H7 (cell line): ENCODE measurements around the gene FADS2. TPM values are rescaled to one million over a fixed set of nuclear protein-coding genes. Genes with fewer than 3 reads are reported as not detected.
A peak's percentile ranks its signal among the peaks of the same experiment; 100 is the strongest.

Experiments used
- DNase-seq: peaks from one replicate; pipeline ENCODE4 v3.0.0; 2012
- H3K27me3 ChIP-seq: 2 replicates; pipeline ENCODE4 v1.6.0; 2011; ENCODE audit warnings: mild to moderate bottlenecking, low read length; ENCODE audit not compliant: control insufficient read depth, insufficient read depth
- H3K36me3 ChIP-seq: replicated peaks from 2 replicates; pipeline ENCODE4 v1.5.1; 2011; ENCODE audit warnings: low read length; ENCODE audit not compliant: control insufficient read depth, insufficient read depth
- H3K4me3 ChIP-seq: 2 replicates; pipeline ENCODE4 v1.5.1; 2011; ENCODE audit warnings: low read depth, mild to moderate bottlenecking, control low read depth, low read length, moderate library complexity; ENCODE audit not compliant: insufficient read depth
- total RNA-seq: library from RNA; depleted of rRNA; stranded (reverse); fragments of >200 nt; shearing (Covaris generic); gene quantifications from 2 replicates; pipeline ENCODE4 v1.2.3, GENCODE V29; 2014

FADS2 gene
- total RNA-seq, 1 experiment from 2014 or later: 225 TPM

DNA sequence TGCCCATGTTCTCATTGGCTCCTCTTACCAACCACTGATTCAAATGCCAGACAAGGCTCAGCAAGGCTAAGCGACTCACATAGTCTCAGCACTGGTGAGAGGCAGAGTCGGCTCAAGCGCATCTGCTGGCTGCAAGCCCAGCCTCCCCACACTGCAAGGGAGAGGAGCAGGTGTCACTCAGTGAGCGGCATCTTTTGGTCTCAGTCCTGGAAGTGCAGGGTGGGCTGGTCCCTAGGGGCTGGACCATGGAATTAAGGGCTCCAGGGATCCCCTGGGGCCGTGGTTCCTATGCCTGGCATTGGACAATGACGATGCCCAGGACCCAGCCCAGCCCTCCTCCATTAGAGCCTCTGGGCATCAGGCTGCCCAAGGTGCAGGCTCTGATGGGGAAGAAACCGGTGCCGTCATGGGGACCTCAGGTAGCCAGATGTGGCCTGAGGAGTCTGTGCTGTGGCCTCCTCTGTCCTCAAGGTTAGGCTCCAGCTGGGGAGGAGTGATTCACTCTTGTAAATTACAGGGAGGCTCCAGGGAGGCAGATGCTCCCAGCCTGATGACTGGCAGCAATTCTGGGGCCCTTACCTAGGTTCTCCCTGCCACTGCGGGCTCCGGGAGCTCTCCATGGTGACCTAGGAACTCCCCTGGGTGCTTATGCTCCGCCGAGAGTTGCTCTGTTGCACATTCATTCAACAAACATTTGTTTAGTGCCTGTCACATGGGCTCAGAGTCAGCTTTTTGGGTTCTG, 28.0 kb downstream of the FADS2 start:
- no peak overlapping the region for H3K4me3 ChIP-seq
- DNase-seq: no peak
- H3K27me3 ChIP-seq: no peaks in the 10 kb centered on the region
- H3K36me3 ChIP-seq: peaks cover 56% of the 10 kb centered on the region

DNA sequence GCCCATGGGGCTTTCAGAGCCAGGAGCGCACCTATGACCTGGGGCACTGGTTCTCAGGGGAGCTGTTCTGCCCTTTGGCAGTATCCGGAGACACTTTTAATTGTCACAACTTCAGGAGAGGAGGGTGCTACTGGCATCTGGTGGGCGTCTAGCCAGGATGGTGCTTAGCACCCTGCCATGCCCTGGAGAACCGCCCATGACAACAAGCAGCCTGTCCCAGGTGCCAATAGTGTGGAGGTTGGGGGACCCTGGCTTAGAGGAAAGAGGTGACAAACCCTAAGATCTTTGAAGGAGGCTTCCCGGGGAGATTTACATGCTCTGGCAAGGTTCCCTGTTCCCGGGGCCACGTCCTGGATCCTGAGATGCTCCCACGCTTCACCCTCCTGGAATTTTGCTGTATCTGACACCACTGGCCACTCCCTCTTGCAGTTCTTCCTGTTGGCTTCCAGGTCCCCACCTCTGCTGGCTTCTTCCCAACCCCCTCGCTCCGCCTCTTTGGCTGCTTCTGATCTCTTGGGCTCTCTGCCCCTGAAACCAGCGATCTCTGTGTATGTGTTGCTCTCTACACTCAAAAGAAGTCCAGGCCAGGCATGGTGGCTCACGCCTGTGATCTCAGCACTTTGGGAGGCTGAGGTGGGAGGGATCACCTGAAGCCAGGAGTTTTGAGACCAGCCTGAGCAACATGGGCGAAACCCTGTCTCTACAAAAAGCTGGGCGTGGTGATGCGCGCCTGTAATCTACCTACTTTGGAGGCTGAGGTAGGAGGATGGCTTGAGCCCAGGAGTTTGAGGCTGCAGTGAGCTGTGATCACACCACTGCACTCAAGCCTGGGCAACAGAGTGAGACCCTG, 32.2 kb downstream of the FADS2 start:
- no peak overlapping the region for H3K4me3 ChIP-seq

GRCh38 chr11:61861634-61862033, 33.5 kb downstream of the FADS2 start:
- H3K27me3 ChIP-seq: no peaks in the 10 kb centered on the region
- DNase-seq: no peak
- H3K4me3 ChIP-seq: no peak overlapping the region
- peaks cover 50% of the 10 kb centered on the region for H3K36me3 ChIP-seq

More for the DNA sequence above, 32.2 kb downstream of the FADS2 start:
- Histone ChIP-seq H3K36me3 (peaks cover 55% of the 10 kb centered on the region), H3K27me3 (no peaks in the 10 kb centered on the region)
- DNase-seq: no peak

DNA sequence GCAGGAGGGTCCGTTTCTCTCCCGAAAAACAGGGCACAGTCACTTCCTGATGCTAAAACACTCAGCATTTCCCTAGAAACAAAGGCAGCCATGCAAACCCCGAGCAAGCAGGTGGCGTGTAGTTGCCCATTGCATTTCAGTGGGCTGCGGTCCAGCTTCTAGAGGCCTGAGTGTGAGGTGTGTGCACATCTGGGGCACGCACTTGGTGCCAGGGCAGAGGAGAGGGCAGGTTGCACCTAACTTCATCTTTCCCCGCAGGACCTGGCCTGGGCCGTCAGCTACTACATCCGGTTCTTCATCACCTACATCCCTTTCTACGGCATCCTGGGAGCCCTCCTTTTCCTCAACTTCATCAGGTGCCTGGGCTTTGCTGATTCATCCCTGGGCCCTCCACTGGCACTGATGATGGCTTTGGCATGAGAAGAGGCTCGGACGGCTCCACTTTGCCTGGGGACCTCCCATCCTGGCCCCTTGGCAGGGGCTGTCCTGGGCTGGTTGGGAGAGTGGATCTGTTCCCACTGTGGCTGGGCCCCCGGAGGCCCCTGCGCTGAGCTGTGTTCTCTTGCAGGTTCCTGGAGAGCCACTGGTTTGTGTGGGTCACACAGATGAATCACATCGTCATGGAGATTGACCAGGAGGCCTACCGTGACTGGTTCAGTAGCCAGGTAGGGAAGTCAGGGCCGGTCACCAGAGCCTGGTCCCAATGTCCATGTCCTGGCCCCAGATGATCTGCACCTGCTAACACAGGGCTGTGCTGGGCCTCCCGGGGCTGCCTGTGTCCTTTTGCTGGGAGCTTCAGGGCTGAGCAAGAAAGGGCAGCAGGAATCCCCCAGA, 34.8 kb downstream of the FADS2 start:
- no peak overlapping the region for H3K4me3 ChIP-seq
- DNase-seq: no peak
- no peaks in the 10 kb centered on the region for H3K27me3 ChIP-seq
- peaks cover 38% of the 10 kb centered on the region for H3K36me3 ChIP-seq

- no peak overlapping the region for H3K4me3 ChIP-seq
- peaks cover 36% of the 10 kb centered on the region for H3K36me3 ChIP-seq
- DNase-seq: no peak
- H3K27me3 ChIP-seq: no peaks in the 10 kb centered on the region
These were observed 35.5 kb downstream of the FADS2 start for GRCh38 chr11:61863548-61864081.

DNA sequence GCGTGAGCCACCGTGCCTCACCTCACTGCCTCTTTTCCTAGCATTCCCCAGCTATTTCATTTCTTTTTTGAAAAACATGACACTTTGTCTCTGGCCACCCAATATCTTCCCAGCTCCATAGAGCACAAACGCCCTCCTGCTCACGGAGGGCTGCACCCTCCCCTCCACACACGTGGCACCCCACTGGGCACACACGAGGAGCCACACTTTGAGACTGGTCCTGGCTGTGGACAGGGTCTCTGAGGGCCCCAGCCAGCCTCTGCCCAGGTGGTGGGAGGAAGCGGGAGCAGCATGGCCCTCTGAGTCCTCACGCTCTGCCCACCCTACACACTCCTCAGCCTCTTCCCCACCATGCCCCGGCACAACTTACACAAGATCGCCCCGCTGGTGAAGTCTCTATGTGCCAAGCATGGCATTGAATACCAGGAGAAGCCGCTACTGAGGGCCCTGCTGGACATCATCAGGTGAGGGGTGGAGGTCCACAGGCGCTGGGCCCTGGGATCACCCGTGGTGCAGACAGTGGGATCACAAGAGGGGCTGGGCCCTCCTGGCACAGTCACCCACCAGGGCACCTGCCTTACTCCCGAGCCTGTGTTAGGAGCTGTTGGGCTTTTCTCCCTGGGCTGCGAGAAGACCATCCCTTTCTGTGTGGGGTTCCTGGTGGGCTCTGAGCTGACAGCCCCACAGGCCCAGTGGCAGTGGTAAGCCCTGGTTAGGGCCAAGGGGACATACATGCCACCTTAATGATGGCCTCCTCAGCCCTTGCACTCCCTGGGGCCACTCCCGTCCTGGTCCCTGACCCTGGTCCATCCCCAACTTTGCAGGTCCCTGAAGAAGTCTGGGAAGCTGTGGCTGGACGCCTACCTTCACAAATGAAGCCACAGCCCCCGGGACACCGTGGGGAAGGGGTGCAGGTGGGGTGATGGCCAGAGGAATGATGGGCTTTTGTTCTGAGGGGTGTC, 37.0 kb downstream of the FADS2 start:
- no peaks in the 10 kb centered on the region for H3K27me3 ChIP-seq
- no peak overlapping the region for H3K4me3 ChIP-seq
- H3K36me3 ChIP-seq: peaks cover 31% of the 10 kb centered on the region
- no peak for DNase-seq

DNA sequence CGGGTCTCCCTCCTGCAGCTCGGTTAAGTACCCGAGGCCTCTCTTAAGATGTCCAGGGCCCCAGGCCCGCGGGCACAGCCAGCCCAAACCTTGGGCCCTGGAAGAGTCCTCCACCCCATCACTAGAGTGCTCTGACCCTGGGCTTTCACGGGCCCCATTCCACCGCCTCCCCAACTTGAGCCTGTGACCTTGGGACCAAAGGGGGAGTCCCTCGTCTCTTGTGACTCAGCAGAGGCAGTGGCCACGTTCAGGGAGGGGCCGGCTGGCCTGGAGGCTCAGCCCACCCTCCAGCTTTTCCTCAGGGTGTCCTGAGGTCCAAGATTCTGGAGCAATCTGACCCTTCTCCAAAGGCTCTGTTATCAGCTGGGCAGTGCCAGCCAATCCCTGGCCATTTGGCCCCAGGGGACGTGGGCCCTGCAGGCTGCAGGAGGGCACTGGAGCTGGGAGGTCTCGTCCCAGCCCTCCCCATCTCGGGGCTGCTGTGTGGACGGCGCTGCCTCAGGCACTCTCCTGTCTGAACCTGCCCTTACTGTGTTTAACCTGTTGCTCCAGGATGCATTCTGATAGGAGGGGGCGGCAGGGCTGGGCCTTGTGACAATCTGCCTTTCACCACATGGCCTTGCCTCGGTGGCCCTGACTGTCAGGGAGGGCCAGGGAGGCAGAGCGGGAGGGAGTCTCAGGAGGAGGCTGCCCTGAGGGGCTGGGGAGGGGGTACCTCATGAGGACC, 38.3 kb downstream of the FADS2 start:
- peaks cover 25% of the 10 kb centered on the region for H3K36me3 ChIP-seq
- no peaks in the 10 kb centered on the region for H3K27me3 ChIP-seq
- H3K4me3 ChIP-seq: no peak overlapping the region
- no peak for DNase-seq

- Histone ChIP-seq H3K36me3 (peaks cover 22% of the 10 kb centered on the region), H3K27me3 (no peaks in the 10 kb centered on the region), H3K4me3 (no peak overlapping the region)
These were observed 38.9 kb downstream of the FADS2 start for GRCh38 chr11:61866958-61867343.

GRCh38 chr11:61868571-61869428, 40.7 kb downstream of the FADS2 start:
- no peak for DNase-seq
- peaks cover 9% of the 10 kb centered on the region for H3K36me3 ChIP-seq
- no peaks in the 10 kb centered on the region for H3K27me3 ChIP-seq
- H3K4me3 ChIP-seq: no peak overlapping the region

More at GRCh38 chr11:61866958-61867343, 38.9 kb downstream of the FADS2 start:
- DNase-seq: no peak

GRCh38 chr11:61869429-61869707, 41.3 kb downstream of the FADS2 start:
- H3K4me3 ChIP-seq: no peak overlapping the region
- peaks cover 7% of the 10 kb centered on the region for H3K36me3 ChIP-seq
- H3K27me3 ChIP-seq: no peaks in the 10 kb centered on the region
- no peak for DNase-seq

DNA sequence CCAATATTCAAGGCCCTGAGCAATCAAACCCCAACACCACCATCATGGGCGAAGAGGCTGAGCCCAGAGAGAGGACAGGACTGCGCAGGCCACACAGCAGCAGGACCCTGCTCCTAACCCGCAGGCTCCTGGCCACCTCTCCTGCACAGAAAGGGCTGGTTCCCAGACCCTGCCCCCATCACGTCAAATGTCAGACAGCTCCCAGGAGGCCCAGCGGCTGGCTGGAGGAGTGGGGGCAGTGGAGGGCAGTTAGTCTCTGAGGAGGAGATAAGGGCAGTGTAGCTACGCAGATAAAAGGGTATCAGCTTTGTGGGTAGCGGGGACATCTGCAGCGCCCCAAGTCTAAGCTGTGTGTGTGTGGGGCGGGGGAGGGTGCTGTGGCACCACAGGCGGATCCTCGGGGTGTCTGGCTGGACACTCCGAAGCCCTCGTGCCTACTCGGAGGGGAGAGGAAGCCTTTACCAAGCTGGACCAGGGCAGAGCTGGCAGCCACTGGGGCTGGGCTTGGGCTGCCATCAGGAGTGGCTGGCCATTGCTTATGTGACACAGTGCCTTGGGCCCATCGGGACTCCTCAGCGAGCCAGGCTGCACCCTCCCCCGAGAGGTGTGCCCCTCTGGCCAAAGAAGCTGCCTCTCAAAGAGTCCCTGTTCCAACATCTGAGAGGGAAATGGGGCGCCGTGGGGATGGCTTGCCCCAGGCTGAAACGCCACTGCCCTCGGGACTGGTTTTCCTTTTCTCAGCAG, 41.8 kb downstream of the FADS2 start:
- peaks cover 5% of the 10 kb centered on the region for H3K36me3 ChIP-seq
- peak; percentile 82 for DNase-seq
- no peaks in the 10 kb centered on the region for H3K27me3 ChIP-seq
- H3K4me3 ChIP-seq: no peak overlapping the region

- H3K27me3 ChIP-seq: no peaks in the 10 kb centered on the region
- H3K36me3 ChIP-seq: peaks cover 2% of the 10 kb centered on the region
- no peak overlapping the region for H3K4me3 ChIP-seq
- DNase-seq: no peak
These were observed 42.5 kb downstream of the FADS2 start for GRCh38 chr11:61870541-61871031.
